CD4-positive, alpha-beta memory T cell (primary cell): ENCODE results near the gene MTFR1L. TPM values are rescaled to one million over a fixed set of nuclear protein-coding genes. Genes with fewer than 3 reads are reported as not detected.
A peak's percentile ranks its signal among the peaks of the same experiment; 100 is the strongest.

ENCODE experiments used
- CTCF ChIA-PET: fragments of 350-600 bp; sonication (Branson Sonifier 250); formaldehyde crosslinking; loops from one replicate; lab custom pipeline; 2021; ENCODE audit warnings: inconsistent platforms; ENCODE audit not compliant: partially characterized antibody; lab: Charles Lee
- POLR2A ChIA-PET: fragments of 350-600 bp; sonication (Branson Sonifier 250); formaldehyde crosslinking; loops from one replicate; lab custom pipeline; 2021; ENCODE audit not compliant: partially characterized antibody; lab: Charles Lee
- DNase-seq, 5 donors: peaks; one replicate each; pipeline versions ENCODE4 v3.0.0 to v3.0.0-alpha.2; 2020 to 2022; ENCODE audit warnings: mixed read lengths in 1 of 5
- H3K27ac ChIP-seq: one replicate; pipeline ENCODE4 v1.7.0; 2013; ENCODE audit warnings: low read depth, low read length
- H3K27me3 ChIP-seq: 2 replicates; pipeline ENCODE4 v1.7.0; 2013; ENCODE audit warnings: mild to moderate bottlenecking, low read length, moderate library complexity; ENCODE audit not compliant: insufficient read depth
- H3K36me3 ChIP-seq: 2 replicates; pipeline ENCODE4 v1.7.0; 2013; ENCODE audit warnings: mild to moderate bottlenecking, low read length, moderate library complexity; ENCODE audit not compliant: insufficient read depth
- H3K4me1 ChIP-seq: 2 replicates; pipeline ENCODE4 v1.7.0; 2013; ENCODE audit warnings: mild to moderate bottlenecking, low read length, moderate library complexity; ENCODE audit not compliant: insufficient read depth
- H3K4me3 ChIP-seq, 2 donors: one replicate each; pipeline ENCODE4 v1.7.0; 2013; ENCODE audit warnings: low read length in 2 of 2, mild to moderate bottlenecking in 1 of 2
- H3K9me3 ChIP-seq, 2 donors: one replicate each; pipeline ENCODE4 v1.7.0; 2013; ENCODE audit warnings: low read length in 2 of 2, control low read depth in 1 of 2; ENCODE audit not compliant: control insufficient read depth in 1 of 2
- H3K27ac Mint-ChIP-seq, 7 donors: one replicate each; pipeline ENCODE4 v1.8.0; 2020 to 2021; ENCODE audit warnings: mixed read lengths in 7 of 7, mild to moderate bottlenecking in 6 of 7, inconsistent platforms in 3 of 7, moderate library complexity in 3 of 7
- H3K27me3 Mint-ChIP-seq, 2 donors: one replicate each; pipeline ENCODE4 v1.8.0; 2020 to 2021; ENCODE audit warnings: mixed read lengths in 2 of 2
- H3K36me3 Mint-ChIP-seq, 2 donors: one replicate each; pipeline ENCODE4 v1.8.0; 2020 to 2021; ENCODE audit warnings: mixed read lengths in 2 of 2, inconsistent platforms in 1 of 2, mild to moderate bottlenecking in 1 of 2
- H3K4me1 Mint-ChIP-seq, 4 donors: one replicate each; pipeline ENCODE4 v1.8.0; 2020 to 2021; ENCODE audit warnings: mixed read lengths in 4 of 4, mild to moderate bottlenecking in 1 of 4
- H3K4me3 Mint-ChIP-seq, 8 donors: one replicate each; pipeline ENCODE4 v1.8.0; 2020 to 2021; ENCODE audit warnings: mixed read lengths in 8 of 8, mild to moderate bottlenecking in 7 of 8, moderate library complexity in 6 of 8, inconsistent platforms in 3 of 8
- H3K9me3 Mint-ChIP-seq, 8 donors: one replicate each; pipeline ENCODE4 v1.8.0; 2020 to 2021; ENCODE audit warnings: mixed read lengths in 8 of 8, mild to moderate bottlenecking in 5 of 8, inconsistent platforms in 3 of 8, moderate library complexity in 1 of 8
- intact Hi-C: fragments of 100-400 bp; cut with micrococcal nuclease; formaldehyde crosslinking; loops from one replicate; pipeline ENCODE4 v1.15.1; 2023
- polyA plus RNA-seq, 2 donors: library from polyadenylated mRNA; unstranded; fragments of 300-500 nt; fragmentation: Illumina TruSeq; gene quantifications; one replicate each; pipeline ENCODE4 v1.2.3, GENCODE V29; 2021
- total RNA-seq, 2 experiments: library from RNA; stranded (reverse); gene quantifications; one replicate each; pipeline ENCODE4 v1.2.3, GENCODE V29; 2021

MTFR1L gene
- total and polyA plus RNA-seq, 4 experiments from 2014 or later: 27.5 to 58.4 (median 55.3) TPM

DNA sequence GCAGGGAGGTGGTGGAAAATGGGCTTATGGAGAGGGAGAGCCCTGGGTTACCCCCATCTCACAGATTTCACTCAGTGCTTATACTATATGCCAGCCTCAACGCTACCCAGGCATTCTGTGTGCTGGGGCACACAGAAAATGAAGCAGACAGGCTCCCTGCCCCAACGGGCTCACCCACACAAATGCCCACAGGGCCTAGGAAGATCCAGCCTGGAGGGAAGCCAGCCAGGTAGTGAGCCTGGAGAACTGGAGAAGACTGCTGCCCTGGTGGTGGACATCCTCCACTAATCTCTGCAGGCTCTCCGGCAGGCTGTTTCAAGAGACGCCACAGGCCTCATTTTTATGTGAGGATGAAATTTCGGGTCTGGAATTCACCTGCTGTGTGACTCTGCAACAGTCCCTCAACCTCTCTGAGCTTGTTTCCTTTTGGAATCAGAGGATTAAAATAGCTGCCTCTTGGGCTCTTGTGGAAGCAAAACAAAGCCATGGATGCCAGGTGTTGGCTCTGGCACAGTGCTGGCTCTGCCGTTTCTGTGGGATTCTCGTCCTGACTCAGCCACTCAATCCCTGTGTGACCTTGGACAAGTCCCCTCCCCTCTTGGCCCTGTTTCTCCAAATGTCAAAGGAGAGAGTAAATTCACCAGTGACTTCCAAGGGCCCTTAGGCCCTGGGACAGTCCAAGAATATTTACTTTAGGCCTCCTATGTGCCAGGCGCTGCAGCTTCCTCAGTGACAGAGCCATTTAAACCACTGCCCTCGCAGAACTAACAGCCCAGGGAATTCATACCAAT is 52.1 kb downstream of the MTFR1L start:
- H3K4me3 Mint-ChIP-seq: peak overlapping the region in 1 of 8 donors; percentile 39
- no peaks in the 10 kb centered on the region for H3K9me3 ChIP-seq
- H3K27me3 ChIP-seq: no peaks in the 10 kb centered on the region
- no peaks in the 10 kb centered on the region for H3K9me3 Mint-ChIP-seq
- no peak overlapping the region for H3K4me3 ChIP-seq
- DNase-seq: no peak
- no peaks in the 10 kb centered on the region for H3K27me3 Mint-ChIP-seq
- intact Hi-C loops: no loop called here
- H3K36me3 Mint-ChIP-seq: no peaks in the 10 kb centered on the region
- H3K4me1 Mint-ChIP-seq: peaks cover 4 to 13% (median 6%) of the 10 kb centered on the region in 4 donors
- peaks cover 10% of the 10 kb centered on the region for H3K4me1 ChIP-seq
- H3K27ac Mint-ChIP-seq: no peak overlapping the region
- no peaks in the 10 kb centered on the region for H3K36me3 ChIP-seq
- ChIA-PET CTCF (no interaction called here), POLR2A (no interaction called here)
- no peak overlapping the region for H3K27ac ChIP-seq

GRCh38 chr1:25872713-25873112 is 53.0 kb downstream of the MTFR1L start:
- CTCF ChIA-PET: no interaction called here
- peaks cover 10% of the 10 kb centered on the region for H3K4me1 ChIP-seq
- H3K36me3 ChIP-seq: no peaks in the 10 kb centered on the region
- Mint-ChIP-seq H3K36me3 (no peaks in the 10 kb centered on the region), H3K9me3 (no peaks in the 10 kb centered on the region), H3K27ac (peak overlapping the region in 1 of 7 donors; percentile 29), H3K4me1 (peaks cover 4 to 13% (median 6%) of the 10 kb centered on the region in 4 donors), H3K4me3 (no peak overlapping the region), H3K27me3 (no peaks in the 10 kb centered on the region)
- no peak overlapping the region for H3K4me3 ChIP-seq
- H3K9me3 ChIP-seq: no peaks in the 10 kb centered on the region
- POLR2A ChIA-PET: no interaction called here
- intact Hi-C loops: no loop called here
- H3K27me3 ChIP-seq: no peaks in the 10 kb centered on the region
- no peak overlapping the region for H3K27ac ChIP-seq
- DNase-seq: no peak

GRCh38 chr1:25873120-25873519 is 53.4 kb downstream of the MTFR1L start:
- Histone ChIP-seq H3K9me3 (no peaks in the 10 kb centered on the region), H3K4me1 (peaks cover 10% of the 10 kb centered on the region), H3K36me3 (no peaks in the 10 kb centered on the region), H3K4me3 (no peak overlapping the region), H3K27me3 (no peaks in the 10 kb centered on the region), H3K27ac (no peak overlapping the region)
- Mint-ChIP-seq H3K27ac (no peak overlapping the region), H3K36me3 (no peaks in the 10 kb centered on the region), H3K9me3 (no peaks in the 10 kb centered on the region), H3K27me3 (no peaks in the 10 kb centered on the region), H3K4me3 (peak overlapping the region in 2 of 8 donors; percentile 4 to 22), H3K4me1 (peaks cover 4 to 13% (median 6%) of the 10 kb centered on the region in 4 donors)
- ChIA-PET POLR2A (no interaction called here), CTCF (no interaction called here)
- no peak for DNase-seq
- intact Hi-C loops: no loop called here

DNA sequence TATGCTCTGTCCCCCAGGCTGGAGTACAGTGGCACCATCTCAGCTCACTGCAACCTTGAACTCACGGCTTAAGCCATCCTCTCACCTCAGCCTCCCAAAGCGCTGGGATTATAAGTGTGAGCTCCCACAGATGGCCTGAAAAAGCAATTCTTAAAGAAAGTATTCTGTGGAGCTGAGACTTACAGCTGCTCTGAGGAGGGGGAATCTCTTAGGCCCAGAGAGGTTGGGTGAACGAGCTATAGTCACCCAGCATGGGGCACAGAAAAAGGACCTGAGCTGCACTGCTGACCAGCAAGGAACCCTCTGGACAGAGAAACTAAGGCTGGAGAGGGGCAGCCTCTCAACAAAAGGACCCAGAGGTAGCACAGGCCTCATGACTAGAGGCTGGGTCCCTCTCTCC is 54.5 kb downstream of the MTFR1L start:
- no peak overlapping the region for H3K4me3 ChIP-seq
- intact Hi-C loops: loop anchor here (2.0 kb wide), 1 partner anchor 15 kb away; the partner anchor contains the start of gene AUNIP
- no peak overlapping the region for H3K27ac ChIP-seq
- H3K9me3 Mint-ChIP-seq: no peaks in the 10 kb centered on the region
- no peaks in the 10 kb centered on the region for H3K36me3 Mint-ChIP-seq
- no peaks in the 10 kb centered on the region for H3K27me3 ChIP-seq
- no peaks in the 10 kb centered on the region for H3K36me3 ChIP-seq
- peaks cover 10% of the 10 kb centered on the region for H3K4me1 ChIP-seq
- no peak overlapping the region for H3K27ac Mint-ChIP-seq
- H3K9me3 ChIP-seq: no peaks in the 10 kb centered on the region
- peak overlapping the region in 3 of 8 donors; percentile 6 to 83 (median 16) for H3K4me3 Mint-ChIP-seq
- no peaks in the 10 kb centered on the region for H3K27me3 Mint-ChIP-seq
- peaks cover 4 to 13% (median 6%) of the 10 kb centered on the region in 4 donors for H3K4me1 Mint-ChIP-seq
- CTCF ChIA-PET: interaction anchor here (1.5 to 2.0 kb wide), 2 partner anchors 10 to 22 kb away, joined by 4 to 8 read pairs; no protein-coding TSS in a partner anchor
- POLR2A ChIA-PET: interaction anchor here (0.8 to 2.8 kb wide), 3 partner anchors 14 to 97 kb away, joined by 3 to 36 read pairs (median 16); partner anchors contain the start of genes AUNIP and MTFR1L
- DNase-seq: no peak

DNA sequence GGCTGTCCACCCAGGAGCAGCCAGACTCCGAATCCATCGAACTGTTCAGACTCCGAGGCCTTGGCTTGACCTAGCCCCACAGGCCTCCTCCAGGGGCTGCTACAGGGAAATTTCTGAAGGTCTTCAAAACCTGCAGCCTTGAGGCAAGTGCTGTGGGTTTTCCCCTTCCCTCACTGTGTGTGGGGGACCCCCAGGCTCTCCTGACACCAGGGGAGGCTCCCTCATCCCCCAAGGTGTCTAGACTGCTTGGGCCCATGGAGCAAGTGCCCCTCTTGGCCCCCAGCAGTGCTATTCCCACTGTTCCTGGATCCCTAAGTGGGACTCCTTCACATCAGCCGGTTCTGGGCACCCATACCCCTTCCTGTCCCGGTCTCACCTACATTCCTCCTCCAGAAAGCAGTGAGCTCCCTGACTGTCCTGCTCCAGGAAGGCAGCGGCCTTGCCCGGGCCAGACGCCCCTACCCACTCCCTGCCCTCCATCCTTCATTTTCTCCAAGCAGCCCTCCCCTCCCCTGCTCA is 54.9 kb downstream of the MTFR1L start:
- Histone ChIP-seq H3K4me1 (peaks cover 10% of the 10 kb centered on the region), H3K27me3 (no peaks in the 10 kb centered on the region), H3K27ac (peak overlapping the region; percentile 17), H3K36me3 (no peaks in the 10 kb centered on the region), H3K4me3 (peak overlapping the region in 1 of 2 donors; percentile 51), H3K9me3 (no peaks in the 10 kb centered on the region)
- intact Hi-C loops: loop anchor here (1.0 to 2.0 kb wide), 2 partner anchors 16 to 54 kb away; partner anchors contain the start of gene AUNIP
- Mint-ChIP-seq H3K4me1 (peaks cover 4 to 13% (median 6%) of the 10 kb centered on the region in 4 donors), H3K27me3 (no peaks in the 10 kb centered on the region), H3K27ac (peak overlapping the region in 5 of 7 donors; percentile 66 to 85 (median 74)), H3K36me3 (no peaks in the 10 kb centered on the region), H3K4me3 (peak overlapping the region; percentile 80 to 88 (median 84)), H3K9me3 (no peaks in the 10 kb centered on the region)
- DNase-seq: no peak
- POLR2A ChIA-PET: interaction anchor here (0.8 to 2.8 kb wide), 8 partner anchors 10 to 123 kb away, joined by 3 to 36 read pairs (median 4); partner anchors contain the start of genes AUNIP, MTFR1L and PAFAH2
- CTCF ChIA-PET: interaction anchor here (0.8 to 2.0 kb wide), 6 partner anchors 10 to 125 kb away, joined by 3 to 8 read pairs (median 3); no protein-coding TSS in a partner anchor

GRCh38 chr1:25875154-25875855 is 55.6 kb downstream of the MTFR1L start, which contains the start of gene PAQR7:
TSS of gene PAQR7 (minus strand) at chr1:25875708. CDS start at chr1:25863839, 11,869 bp downstream.
- ChIA-PET POLR2A (interaction anchor here (0.8 to 2.8 kb wide), 11 partner anchors 11 to 557 kb away, joined by 3 to 36 read pairs (median 4); partner anchors contain the start of genes AUNIP, MTFR1L and PAFAH2), CTCF (interaction anchor here (0.6 to 2.0 kb wide), 8 partner anchors 9 to 1627 kb away, joined by 3 to 8 read pairs (median 3); no protein-coding TSS in a partner anchor)
- DNase-seq: peak; percentile 55 to 65 (median 59)
- H3K4me3 ChIP-seq: peak within 1 kb of the TSS in 1 of 2 donors; percentile 51
- no peaks in the 10 kb centered on the region for H3K9me3 ChIP-seq
- H3K4me1 ChIP-seq: peaks cover 10% of the 10 kb centered on the region
- H3K27ac ChIP-seq: peak within 1 kb of the TSS; percentile 17
- peaks cover 4 to 13% (median 6%) of the 10 kb centered on the region in 4 donors for H3K4me1 Mint-ChIP-seq
- no peaks in the 10 kb centered on the region for H3K9me3 Mint-ChIP-seq
- H3K36me3 Mint-ChIP-seq: no peaks in the 10 kb centered on the region
- intact Hi-C loops: loop anchor here (1.0 to 2.0 kb wide), 2 partner anchors 17 to 55 kb away; partner anchors contain the start of gene AUNIP
- H3K27me3 ChIP-seq: no peaks in the 10 kb centered on the region
- no peaks in the 10 kb centered on the region for H3K36me3 ChIP-seq
- peak within 1 kb of the TSS; percentile 80 to 88 (median 84) for H3K4me3 Mint-ChIP-seq
- H3K27ac Mint-ChIP-seq: peak within 1 kb of the TSS; percentile 13 to 89 (median 73)
- no peaks in the 10 kb centered on the region for H3K27me3 Mint-ChIP-seq
